ENCODE data around the gene RELL2.

DNA sequence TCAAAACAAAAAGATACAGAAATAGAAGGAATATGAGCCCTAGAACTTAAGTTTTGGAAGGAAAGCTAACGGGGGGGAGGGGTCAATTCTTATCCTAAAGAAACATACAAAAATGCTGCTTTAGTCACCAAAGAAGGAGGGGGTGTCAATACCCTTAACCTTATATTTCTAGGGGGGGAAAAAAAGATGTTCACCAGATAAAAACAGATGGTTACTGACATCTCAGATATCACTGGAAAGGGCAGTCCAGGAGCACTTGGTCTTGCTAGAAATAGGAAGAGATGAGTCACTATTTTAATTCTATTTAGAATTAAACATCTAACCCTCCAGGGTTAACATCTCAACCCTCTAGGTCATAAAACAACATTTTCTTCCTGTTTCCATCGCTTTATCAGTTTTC, 19.7 kb upstream of the RELL2 start:
- TF ChIP-seq POLR2AphosphoS5 (IDR thresholded peaks at IDR 0.05; ENCODE audit: low read depth, low read length) = no peak
- TF ChIP-seq TAF1 (IDR thresholded peaks at IDR 0.05; ENCODE audit: borderline replicate concordance, insufficient read depth, low read length) = no peak

Measured in PFSK-1 (cell line).